Placental epithelial cell (primary cell): Measurements from ENCODE around the gene OR2F1. TPM values are rescaled to one million over a fixed set of nuclear protein-coding genes. Genes with fewer than 3 reads are reported as not detected.

Source experiments
- total RNA-seq: library from RNA; depleted of rRNA; stranded (reverse); fragments of >200 nt; gene quantifications from 2 replicates; pipeline ENCODE4 v1.2.3, GENCODE V29; 2012

The OR2F1 gene, protein sequence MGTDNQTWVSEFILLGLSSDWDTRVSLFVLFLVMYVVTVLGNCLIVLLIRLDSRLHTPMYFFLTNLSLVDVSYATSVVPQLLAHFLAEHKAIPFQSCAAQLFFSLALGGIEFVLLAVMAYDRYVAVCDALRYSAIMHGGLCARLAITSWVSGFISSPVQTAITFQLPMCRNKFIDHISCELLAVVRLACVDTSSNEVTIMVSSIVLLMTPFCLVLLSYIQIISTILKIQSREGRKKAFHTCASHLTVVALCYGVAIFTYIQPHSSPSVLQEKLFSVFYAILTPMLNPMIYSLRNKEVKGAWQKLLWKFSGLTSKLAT
- total RNA-seq: 0.11 TPM in 1 of 2 replicates, not detected in the other

DNA sequence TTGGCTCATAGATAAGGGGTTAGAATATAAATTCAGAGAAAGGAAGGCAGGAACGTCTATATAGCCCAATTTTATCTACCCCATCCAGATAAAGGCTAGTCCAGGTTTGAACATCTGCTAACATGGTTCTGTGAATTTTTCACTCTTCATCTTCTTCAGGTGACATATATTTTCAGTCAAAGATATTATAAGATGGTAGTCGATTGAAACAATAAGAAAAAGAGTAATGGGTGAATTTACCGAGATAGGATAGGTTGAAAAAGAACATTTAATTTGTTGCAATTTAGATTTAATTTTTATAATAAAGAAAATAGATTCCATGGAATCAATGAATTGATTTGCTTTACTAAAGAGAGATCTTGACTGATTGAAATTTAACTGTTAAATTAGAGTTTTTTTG lies at the start of gene OR2F1:
Gene OR2F1, plus strand, starts transcription at position 301 of the 400 bp plus-strand sequence. CDS start 5,127 bp downstream, outside the sequence.

DNA sequence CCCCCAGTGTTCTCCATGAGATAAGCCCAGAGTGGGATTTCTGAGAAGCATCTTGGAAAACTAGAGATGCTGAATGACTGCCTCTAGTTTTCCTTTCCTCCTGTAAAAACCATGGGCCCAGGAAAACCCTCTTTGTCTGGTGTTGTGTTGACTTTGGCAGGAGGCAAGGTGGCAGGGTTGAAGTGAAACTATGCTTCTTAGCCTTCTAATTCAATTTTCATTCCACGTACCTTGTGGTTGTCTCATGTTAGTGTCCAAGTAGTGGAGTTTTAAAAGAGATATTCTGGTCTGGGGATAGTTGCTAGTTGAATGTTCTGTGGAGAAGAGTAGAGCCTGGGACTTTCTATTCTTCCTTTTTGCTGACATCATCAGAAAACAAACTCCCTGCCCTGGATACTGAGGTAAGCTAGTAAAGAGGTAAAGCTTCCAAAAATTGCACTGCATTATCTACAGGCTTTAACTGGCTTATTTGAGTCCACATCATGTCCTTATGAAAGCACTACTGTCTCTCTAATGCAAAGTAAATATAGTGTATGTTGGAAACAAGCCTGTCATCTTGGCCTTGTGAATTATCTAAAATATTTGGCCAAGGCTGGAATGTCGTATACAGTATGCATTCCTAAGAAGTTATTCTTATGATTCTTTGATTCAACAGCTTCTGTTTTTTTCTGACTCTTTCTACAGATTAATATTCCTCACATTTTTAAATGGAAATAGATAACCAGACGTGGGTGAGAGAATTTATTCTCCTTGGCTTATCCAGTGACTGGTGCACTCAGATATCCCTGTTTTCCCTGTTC lies 19.9 kb upstream of the OR2F1 start, which contains the start of gene OR2F2:
Gene OR2F2, plus strand, starts transcription at position 708 of the 800 bp plus-strand sequence. Its CDS starts 0 bp downstream, at position 708.

DNA sequence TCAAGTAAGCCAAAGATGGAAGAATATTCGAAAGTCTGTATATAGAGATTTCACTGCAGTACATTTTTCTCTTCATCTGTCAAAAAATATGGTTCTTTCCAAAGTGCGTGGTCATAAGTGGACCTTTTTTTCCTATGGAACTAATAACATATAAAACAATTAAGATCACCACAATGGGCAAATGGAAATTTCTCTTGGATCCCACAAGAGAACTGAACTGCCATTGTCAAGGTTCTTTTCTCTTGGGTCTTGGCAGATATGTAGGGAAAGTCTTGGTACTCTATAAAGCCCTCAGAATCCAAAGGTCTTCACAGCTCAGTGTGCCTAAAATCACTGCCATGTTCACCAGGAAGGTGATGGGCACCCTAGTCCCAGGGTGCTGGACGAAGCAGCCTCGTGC lies 45.4 kb downstream of the OR2F1 start, which contains the start of gene OR6B1:
Gene OR6B1, plus strand, starts transcription at position 301 of the 400 bp plus-strand sequence. CDS start 3,677 bp downstream, outside the sequence.

Other genes with a start within 250 kb of the OR2F1 start
- gene CTAGE6, start 197.1 kb upstream of the OR2F1 start, total RNA-seq: 0.54 and 5.9 TPM in 2 replicates
- gene TCAF1, start 52.7 kb upstream of the OR2F1 start, total RNA-seq: 58.1 and 82.0 TPM in 2 replicates
- gene OR2F2, start 19.6 kb upstream of the OR2F1 start, total RNA-seq: not detected in 2 replicates
- not detected in 2 replicates for gene OR6B1, start 45.5 kb downstream of the OR2F1 start, total RNA-seq
- not detected in 2 replicates for gene OR2A5, start 94.1 kb downstream of the OR2F1 start, total RNA-seq
- not detected in 2 replicates for gene OR2A25, start 115.0 kb downstream of the OR2F1 start, total RNA-seq
- gene OR2A12, start 131.4 kb downstream of the OR2F1 start, total RNA-seq: not detected in 2 replicates
- not detected in 2 replicates for gene OR2A2, start 154.7 kb downstream of the OR2F1 start, total RNA-seq
- gene OR2A14, start 168.3 kb downstream of the OR2F1 start, total RNA-seq: not detected in 2 replicates
- 4.7 and 10.6 TPM in 2 replicates for gene CTAGE4, start 228.6 kb downstream of the OR2F1 start, total RNA-seq
- gene ARHGEF35, start 241.0 kb downstream of the OR2F1 start, total RNA-seq: 0.11 and 6.3 TPM in 2 replicates